NK-92 (cell line): ENCODE data around the gene AFF1.
"Not testable (repeated sequence)": the region's sequence is repeated elsewhere in the genome, so short reads cannot be mapped to it uniquely, and the experiment has no call there.

Source experiments
- DNase-seq: peaks from one replicate; lab custom pipeline; 2025; ENCODE audit not compliant: unreplicated experiment; lab: John Stamatoyannopoulos, UW

Gene AFF1

DNA sequence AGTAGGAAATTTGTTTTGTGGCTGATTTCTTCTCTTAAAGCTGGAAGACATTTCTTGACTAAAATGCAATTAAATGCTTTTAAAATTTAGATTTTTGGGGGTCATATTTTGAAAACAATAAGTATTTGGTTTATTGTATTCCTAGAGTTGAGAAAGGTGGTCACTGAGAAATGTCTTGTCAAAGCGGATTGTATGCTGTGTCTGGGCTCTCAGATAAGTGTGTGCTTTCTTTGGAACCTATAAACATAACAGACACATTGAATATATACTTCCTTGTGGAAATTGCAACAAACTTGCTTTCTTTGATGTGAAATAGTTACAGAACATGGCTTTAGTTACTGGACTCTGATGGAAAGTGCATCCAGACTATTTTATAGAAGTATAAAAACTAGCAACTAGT is 75.4 kb downstream of the AFF1 start:
- no peak for DNase-seq

DNA sequence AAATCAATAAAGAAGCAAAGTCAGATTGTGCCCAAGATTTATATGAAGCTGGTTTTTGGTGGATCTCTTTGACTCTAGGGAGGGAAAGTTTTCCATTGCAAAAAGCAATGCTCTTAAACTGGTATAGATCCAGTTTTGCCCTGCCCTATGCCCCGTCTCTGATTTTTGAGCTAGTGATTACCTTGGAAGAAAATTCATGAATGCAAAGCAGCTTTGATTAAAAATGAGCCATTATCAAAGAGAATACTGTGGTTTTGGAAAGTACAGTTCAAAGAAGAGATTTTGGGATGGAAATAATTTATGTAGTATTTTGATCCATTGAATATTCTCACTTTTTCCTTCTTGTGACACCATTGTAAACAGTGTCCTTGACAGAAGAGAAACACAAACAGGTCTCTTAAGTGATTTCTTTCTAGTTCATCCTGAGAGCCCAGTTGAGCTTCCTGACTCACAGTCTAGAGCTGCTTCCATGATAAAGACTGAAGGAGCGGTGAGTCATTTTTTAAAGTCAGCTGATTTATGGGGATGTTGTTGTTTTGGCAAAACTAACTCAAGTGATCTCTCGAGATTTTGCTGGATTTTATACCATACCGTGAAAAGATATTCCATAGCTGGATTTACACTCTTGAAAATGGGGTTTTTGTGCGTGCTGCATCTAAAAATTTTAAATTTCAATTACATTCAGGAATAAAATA is 76.7 kb downstream of the AFF1 start:
- DNase-seq = no peak

DNA sequence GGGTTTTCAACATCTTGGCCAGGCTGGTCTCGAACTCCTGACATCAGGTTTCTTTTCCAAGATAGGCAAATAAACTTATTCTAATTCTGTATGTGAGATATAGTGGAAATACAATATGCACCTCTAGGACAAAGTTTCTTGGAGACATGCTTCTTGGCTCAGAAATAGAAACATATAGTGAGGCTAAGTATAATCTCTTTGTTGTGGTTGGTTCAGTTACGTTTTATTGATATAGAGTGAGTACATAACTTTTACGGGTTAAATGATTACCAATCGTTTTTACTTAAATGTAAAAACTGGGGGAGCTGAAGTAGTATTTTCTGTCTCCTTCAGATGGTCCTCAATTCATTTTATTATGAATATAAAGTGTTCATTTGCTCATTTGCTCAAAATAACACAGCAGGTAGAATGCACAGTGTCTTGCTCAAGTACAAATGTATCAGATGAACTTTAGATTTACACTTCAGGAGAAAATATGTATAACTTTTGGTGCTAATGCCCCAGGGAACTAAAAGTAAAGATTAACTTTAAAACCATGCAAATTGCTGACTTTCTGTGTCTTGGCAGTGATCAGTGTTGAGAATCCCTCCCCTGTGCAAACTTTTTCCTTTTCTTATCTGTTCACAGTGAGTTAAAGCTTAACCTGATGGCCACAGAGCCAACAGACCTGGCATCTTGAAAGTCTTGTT is 77.6 kb downstream of the AFF1 start:
- DNase-seq = no peak

DNA sequence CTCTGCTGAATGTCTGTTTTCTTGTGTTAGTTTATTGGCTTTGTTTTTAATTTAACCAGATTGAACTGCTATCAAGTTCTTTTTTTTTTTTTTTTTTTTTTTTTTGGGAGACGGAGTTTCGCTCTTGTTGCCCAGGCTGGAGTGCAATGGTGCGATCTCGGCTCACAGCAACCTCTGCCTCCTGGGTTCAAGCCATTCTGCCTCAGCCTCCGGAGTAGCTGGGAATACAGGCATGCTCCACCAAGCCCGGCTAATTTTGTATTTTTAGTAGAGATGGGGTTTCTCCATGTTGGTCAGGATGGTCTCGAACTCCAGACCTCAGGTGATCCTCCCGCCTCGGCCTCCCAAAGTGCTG is 78.1 kb downstream of the AFF1 start:
- not testable (repeated sequence) for DNase-seq

DNA sequence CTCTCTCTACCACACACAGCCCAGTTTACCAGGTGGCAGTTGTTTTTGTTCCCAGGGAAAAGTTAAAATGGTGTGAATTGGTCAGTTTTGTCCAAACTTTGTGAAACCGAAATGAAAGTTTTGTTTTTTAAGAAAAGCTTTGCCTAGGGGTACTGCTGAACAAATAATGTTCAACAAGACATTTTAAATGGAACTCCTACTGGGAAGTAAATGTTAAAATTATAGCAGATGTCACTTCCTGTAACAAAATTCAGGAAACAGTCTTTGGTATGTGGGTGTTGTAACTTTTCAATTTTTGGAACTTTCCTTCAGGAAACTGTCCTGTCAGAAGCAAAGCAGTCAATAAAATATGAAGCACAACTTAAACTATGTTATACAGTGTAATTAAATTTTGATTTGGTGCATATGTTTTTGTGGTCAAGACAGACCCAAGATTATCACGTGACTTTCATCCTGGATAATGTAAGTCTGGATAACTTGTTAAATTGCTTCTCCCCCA is 79.5 kb downstream of the AFF1 start:
- no peak for DNase-seq

DNA sequence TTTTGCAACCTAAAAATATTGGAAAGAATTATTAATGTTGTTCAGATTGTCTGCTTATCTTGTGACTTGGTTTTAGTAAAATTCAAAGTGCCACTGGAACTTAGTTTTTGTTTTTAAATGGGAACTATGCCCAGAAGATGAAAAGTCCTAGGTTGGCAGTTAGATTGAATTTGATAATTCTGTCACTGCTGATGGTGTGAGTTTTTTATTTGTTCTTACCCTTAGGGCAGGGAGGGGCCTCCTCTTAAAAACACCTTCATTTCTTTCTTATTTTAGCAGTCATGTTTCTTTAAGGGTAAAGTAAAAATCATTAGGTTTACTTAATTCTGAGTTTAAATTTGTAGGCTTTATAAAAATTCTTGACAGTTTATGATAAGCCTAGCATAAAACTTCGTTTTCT is 80.6 kb downstream of the AFF1 start:
- DNase-seq = no peak

DNA sequence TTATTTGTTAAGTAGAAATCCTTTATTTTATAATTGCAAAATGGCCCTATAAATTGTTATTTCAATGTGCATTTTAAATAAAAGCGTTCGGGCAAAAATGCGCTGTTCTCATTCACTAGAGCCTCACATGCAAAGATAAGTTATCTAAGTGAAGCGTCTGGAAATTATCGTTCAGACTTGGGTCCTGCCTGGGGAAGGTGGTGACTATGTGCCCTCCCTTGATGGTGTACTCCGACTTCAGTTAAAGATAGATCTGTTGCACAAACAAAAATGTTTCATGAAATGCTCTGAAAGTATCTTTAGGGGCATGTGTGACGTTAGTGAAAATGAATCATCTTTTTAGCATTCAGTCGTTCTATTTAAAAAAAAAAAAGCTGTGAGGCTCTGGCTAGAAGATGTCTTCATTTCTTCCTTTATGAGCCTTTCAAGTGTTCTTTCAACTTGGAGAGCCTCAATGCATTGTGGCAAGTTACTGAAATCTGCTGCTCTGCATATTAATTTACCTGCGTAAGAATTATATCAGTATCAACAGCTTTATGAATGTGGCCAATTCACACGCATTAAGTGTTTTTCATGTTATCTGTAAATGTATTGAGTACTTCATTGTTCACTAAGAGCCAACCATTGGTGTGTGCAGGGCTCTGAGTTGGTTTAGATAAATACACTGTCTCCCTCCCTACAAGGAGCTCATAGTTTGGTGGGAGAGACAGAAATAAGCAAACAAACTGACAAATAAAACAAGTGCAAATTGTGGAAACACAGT is 83.0 kb downstream of the AFF1 start:
- DNase-seq = no peak

DNA sequence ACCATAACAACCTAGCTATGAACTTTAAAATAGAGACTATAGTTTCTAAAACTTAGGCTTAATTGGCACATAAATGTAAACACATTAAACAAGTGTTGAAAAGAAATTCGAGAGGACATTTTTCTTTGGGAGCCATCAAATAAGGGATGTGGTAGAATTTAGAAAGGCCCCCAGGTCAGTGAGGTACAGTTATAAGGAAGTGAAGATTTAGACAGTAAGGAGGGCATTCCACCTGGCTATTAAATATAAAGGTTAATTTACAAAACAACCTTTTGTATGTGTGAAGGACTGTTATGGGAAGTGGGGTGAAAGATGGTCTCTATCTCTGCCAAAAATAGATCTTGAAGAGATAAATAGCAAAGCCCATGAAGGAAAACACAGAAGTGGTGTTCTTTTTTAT is 83.9 kb downstream of the AFF1 start:
- DNase-seq = no peak

DNA sequence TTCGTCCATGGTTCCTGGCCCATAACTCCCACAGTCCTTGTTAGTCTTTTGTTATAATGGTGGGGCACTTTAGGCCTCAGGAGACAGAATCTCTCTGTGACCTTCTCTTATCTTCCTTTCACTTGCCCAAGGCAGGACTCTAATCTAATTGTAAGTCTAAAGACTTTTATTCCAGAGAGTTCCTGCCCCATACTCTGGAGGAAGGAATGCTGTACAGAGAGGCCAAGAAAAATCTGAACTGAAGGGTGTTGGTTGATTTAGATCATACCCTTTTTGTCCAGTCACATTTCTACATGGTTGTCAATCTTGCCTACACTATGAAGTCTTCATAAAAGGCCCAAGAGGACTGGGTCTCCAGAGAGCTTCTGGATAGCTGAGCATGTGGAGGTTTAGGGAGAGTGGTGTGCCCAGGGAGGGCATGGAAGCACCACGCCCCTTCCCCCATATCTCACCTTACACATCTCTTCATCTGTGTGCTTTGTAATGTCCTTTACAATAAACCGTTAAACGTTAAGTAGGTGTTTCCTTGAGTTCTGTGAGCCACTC is 84.5 kb downstream of the AFF1 start:
- no peak for DNase-seq

DNA sequence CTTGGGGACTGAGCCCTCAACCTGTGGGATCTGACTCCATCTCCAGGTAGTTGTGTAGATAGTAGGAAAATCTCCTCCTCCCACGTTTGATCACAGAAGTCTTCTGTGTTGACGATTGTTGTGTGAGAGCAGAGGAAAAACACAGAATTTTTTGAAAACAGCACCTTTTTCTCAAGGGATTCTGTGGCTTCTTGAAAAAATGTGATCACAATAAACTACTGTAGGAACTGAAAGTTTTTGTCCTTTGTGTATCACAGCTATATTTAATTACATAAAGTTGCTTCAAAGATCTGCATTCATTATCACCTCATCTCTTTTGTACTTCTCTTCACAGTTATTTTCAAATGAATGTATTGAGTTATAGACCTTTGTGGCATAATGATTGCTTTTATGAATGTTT is 85.1 kb downstream of the AFF1 start:
- no peak for DNase-seq

DNA sequence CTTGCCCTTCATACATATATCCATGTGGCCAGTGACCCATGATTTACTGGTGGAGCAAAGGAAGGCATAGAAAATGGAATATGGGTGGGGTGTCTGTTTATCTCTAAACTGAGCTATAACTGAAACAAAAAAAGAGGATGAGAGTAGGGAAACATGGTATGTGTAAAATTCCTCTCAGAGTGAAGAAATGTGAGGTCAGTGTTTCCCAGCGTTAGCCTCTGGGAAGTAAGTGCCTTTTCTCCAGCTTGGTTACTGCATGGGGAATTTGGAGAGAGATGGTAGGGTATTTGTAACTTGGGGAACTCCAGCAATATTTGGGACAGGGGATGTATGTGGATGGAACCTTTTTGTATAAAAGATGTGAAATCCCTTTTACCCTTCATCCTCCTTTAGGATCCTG is 89.4 kb downstream of the AFF1 start:
- DNase-seq = no peak

DNA sequence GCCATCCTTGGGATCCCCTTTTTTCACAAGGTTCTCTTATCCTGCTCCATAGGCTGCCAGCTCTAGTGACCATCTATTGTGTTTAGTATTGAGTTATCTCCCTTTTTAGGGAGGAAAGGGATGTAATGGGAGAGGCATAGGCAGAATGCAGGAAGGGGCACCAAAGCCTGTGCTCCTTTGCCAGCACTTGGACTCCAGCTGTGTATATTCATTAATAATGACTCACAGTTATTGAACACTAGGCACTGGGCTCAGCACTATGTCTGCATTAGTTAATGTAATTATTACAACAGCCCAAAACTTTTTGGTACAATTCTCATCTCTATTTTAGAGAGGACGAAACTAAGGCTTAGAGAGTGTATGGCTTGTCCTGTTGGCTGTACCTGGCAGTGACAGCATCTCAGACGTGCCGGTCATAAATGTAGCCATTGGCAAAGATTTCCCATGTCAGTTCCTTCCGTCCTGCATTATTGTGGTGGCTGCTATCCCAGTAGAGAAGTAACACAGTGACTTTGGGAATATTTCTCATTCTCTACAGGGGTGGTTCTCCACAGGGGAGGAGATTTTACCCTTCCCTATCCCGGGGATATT is 90.3 kb downstream of the AFF1 start:
- no peak for DNase-seq

DNA sequence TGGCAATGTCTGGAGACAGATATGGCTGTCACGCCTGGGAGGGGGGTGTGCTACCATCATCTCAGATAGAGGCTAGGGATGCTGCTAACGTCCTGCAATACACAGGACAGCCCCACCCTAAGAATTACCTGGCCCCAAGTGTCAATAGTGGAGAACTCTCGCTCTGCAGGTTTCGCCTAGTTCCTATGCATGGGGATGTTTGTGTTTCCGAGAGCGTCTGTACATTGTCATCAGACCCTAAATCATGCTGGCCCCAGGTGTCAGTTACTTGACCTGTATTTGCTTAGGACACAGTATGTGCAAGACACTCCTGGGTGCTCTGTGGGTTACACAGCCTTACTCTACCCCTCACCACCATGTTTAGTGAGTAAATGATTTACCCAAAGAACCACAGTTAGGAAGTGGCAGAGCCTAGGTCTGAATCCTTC is 90.8 kb downstream of the AFF1 start:
- no peak for DNase-seq

DNA sequence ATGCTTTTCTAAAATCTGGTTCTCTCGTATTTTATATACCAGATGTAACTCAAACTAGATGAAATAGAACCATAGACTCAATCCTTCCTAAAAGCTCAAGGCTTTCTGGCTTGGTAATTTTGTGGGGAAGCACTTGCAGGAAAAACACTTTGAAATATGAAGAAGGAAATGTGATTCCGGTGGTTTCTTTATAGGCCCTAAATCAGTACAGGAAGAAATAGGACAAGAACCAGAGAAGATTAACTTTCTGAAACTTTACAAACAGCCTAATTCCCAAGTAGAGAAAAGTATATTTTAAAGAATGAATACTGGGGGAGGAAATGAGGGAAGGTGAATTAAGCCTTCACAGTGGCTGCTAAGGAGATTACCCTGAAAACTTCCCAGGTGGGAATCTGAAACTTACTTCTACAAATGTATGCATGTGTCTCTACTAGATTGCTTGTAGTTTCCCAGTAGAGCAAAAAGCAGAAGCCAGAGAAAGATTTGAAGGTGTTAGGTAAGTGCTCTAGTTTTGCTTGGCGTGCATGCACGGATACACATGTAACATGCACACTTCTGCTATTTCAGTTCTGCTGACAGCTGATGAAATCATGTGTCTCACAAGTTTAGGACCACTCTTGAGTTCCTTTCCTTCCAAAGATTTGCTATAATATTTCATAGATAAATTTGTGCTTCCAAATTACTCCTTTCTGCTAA is 92.1 kb downstream of the AFF1 start:
- DNase-seq = no peak

DNA sequence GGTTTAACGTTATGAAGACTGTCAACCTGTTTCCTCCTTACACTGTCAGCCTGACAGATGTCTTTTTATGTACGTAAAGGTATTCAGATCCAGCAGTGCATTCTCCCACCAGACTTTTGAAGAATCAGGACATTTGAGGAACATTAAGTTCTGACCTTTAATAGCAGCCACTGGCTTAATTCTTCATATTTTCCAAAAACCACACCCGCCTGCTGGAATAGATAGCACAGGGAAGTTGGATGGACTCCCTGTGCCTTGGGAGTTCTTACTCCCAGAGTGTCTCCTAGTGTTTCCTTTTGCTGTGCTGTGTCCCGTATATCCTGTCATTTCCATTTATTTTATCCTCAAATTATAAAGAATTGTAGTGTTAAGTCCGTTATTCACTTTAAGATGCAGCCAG is 94.5 kb downstream of the AFF1 start:
- no peak for DNase-seq

DNA sequence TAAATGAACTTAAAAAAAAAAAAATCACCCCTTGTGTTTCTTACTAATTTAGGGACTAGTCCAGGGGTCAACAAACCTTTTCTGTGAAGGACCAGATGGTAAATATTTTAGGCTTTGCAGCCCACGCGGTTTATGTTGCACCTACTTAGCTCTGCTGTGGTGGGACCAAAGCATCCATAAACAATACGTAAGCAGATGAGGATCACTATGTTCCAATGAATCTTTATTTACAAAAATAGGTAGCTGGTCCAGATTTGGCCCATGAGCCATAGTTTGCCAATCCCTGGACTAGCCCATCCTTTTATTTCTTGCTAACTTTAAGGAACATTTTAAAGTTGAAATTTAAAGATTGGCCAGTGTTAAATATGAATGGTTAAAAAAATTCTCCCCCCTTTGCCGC is 95.3 kb downstream of the AFF1 start:
- no peak for DNase-seq

DNA sequence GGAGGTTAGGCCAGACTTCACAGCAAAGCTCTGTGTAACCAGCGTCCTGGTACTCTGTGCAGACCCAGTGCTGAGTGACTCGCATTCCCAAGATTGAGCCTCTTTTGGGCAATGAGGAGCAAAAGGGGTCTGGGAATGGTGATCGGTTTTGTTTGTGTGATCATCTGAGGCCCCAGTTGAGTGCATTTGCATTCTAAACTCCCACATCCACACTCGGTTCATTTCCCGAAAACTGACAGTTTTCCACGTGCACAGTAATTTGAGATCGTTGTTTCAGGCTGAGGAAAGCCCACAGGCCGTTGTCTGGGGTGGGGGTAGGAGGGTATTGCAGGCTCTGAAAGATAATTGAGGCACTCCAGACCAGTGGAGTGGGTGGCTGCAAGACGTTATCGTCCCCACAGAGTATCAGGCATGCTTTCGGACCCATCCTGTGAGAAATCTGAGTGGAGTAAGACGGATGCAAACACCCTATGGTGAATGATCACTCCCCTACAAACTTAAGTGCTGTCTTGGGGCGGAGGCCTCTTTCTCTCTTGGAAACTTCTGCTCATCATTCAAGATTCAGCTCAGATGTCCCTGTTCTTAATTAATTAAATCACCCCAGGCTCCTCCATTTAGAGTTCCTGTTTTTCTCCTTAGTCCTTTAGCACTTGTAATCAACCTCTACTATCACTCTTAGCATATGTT is 96.1 kb downstream of the AFF1 start:
- no peak for DNase-seq

DNA sequence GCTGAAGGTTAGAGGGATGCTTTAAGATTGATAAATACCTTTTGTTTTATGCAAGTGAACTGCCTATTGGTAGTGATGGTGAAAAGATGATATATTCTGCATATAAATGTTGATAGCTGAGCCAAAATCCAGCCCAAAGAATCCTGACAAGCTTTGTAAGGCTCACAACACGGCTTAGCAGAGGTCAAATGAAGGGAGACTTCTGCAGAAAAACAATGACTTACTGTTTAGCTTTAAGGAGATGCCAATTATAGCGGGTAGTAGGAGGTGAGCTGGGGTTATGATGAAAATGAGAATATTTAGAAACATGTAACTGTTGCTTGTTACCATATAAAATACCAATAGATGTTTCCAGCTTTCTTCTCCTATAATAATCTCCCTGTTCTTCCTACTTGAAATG is 97.1 kb downstream of the AFF1 start:
- no peak for DNase-seq

DNA sequence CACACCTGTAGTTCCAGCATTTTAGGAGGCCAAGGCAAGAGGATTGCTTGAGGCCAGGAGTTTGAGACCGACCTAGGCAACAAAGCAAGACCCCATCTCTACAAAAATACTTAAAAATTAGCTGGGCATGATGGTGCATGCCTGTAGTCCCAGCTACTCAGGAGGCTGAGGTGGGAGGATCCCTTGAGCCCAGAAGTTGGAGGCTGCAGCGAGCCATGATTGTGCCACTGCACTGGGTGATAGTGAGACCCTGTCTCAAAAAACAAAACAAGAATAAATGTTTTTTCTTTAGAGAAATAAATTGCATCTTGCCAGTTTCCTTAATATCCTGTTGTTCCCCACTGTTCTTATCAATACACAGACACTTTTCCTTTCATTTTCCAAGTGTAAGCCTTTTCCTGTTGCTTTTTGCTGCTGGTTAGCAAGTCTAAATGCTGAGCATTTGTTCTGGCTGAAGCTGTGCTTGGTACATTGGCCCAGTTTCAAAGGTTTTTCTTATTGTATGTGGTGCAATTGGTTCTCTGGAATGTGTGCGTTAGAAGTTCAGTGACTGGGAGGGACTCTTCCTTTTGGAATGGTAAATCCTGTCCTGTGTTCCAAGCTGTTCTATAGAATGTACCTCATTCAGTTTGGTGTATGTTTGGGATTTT is 98.2 kb downstream of the AFF1 start:
- DNase-seq = no peak

DNA sequence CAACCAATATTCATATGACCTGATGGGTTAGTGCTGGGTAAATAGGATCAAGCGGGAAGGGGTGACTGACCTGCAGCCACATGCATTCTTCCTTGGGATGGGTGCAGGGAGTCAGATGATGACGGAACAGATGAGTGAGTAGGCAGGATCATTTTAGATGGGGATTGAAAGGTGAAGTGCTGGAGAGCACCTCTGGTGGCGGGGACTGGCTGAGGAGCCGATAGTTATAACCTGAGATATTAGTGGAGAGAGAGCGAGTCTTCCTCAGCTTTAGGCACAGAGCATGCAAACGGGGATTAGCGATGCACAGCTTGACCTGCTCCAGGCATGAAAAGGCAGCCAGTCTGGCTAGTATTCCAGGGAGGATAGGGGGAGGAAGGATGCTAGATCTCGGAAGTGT is 99.1 kb downstream of the AFF1 start:
- DNase-seq = no peak
